GM12878 (cell line): ENCODE results near the gene MALT1. TPM values are rescaled to one million over a fixed set of nuclear protein-coding genes. Genes with fewer than 3 reads are reported as not detected.
A peak's percentile ranks its signal among the peaks of the same experiment; 100 is the strongest.

Experiments used
- ATAC-seq: fragments of 200-7000 bp; cut with Tn5 transposase; 3 replicates; pipeline ENCODE4 v1.9.1; 2020; ENCODE audit warnings: mild to moderate bottlenecking, moderate library complexity
- BruUV-seq: library from RNA; stranded (reverse); fragments of 400-500 nt; replicated peaks from 2 replicates; lab custom pipeline; 2021; lab: Mats Ljungman, UMichigan
- CTCF ChIA-PET: fragments of 300-600 bp; sonication (Branson Sonifier 250); formaldehyde crosslinking; extraction: SDS; loops from one replicate; lab custom pipeline; 2021; ENCODE audit warnings: inconsistent platforms; lab: Yijun Ruan, JAX
- POLR2A ChIA-PET: fragments of 350-600 bp; formaldehyde crosslinking; extraction: SDS; loops from one replicate; lab custom pipeline; 2021; ENCODE audit warnings: inconsistent platforms; lab: Charles Lee
- RAD21 ChIA-PET: fragments of 300-600 bp; sonication (Branson Sonifier 250); formaldehyde crosslinking; loops from one replicate; lab custom pipeline; 2023; ENCODE audit warnings: antibody characterized with exemption; ENCODE audit not compliant: unreplicated experiment; lab: Charles Lee
- SMC1A ChIA-PET: fragments of 300-600 bp; sonication (Branson Sonifier 250); formaldehyde crosslinking; loops from one replicate; lab custom pipeline; 2023; ENCODE audit not compliant: unreplicated experiment, uncharacterized antibody; lab: Charles Lee
- DNase-seq: peaks from one replicate; pipeline ENCODE4 v3.0.0-alpha.2; 2011; ENCODE audit warnings: low read depth, low spot score
- FAIRE-seq: peaks from 3 replicates; lab custom pipeline; 2011; peaks lifted over from hg19 to GRCh38; lab: Jason Lieb, UNC
- H2AFZ ChIP-seq: 2 replicates; pipeline ENCODE4 v1.6.0; 2011; ENCODE audit warnings: low read depth, low read length, control low read depth; ENCODE audit not compliant: control insufficient read depth
- H3K27ac ChIP-seq: 2 replicates; pipeline ENCODE4 v1.5.1; 2011; ENCODE audit warnings: control low read depth; ENCODE audit not compliant: control insufficient read depth, insufficient read depth
- H3K27me3 ChIP-seq, 2 experiments: replicated peaks in 1 of 2; 2 replicates each; pipeline versions ENCODE4 v1.6.0 to v1.6.1; 2011; ENCODE audit warnings: low read length in 1 of 2; ENCODE audit not compliant: control insufficient read depth in 2 of 2, insufficient read depth in 2 of 2
- H3K36me3 ChIP-seq, 2 experiments: 2 replicates each; pipeline ENCODE4 v1.5.1; 2011; ENCODE audit warnings: low read length in 1 of 2; ENCODE audit not compliant: control insufficient read depth in 2 of 2, insufficient read depth in 2 of 2
- H3K4me1 ChIP-seq: 2 replicates; pipeline ENCODE4 v1.6.1; 2011; ENCODE audit warnings: mild to moderate bottlenecking, low read length, moderate library complexity, mixed read lengths; ENCODE audit not compliant: control insufficient read depth, insufficient read depth
- H3K4me2 ChIP-seq: 2 replicates; pipeline ENCODE4 v1.6.0; 2011; ENCODE audit warnings: control low read depth; ENCODE audit not compliant: control insufficient read depth, insufficient read depth
- H3K4me3 ChIP-seq: fragments of 200-600 bp; sonication (generic); 2 replicates; pipeline ENCODE4 v1.5.1; 2016
- H3K79me2 ChIP-seq: 2 replicates; pipeline ENCODE4 v1.6.0; 2011; ENCODE audit warnings: low read length; ENCODE audit not compliant: control insufficient read depth, insufficient read depth
- H3K9ac ChIP-seq: 2 replicates; pipeline ENCODE4 v1.8.0; 2011; ENCODE audit warnings: low read length, control low read depth, mixed read lengths; ENCODE audit not compliant: control insufficient read depth, insufficient read depth
- H3K9me3 ChIP-seq: replicated peaks from 3 replicates; pipeline ENCODE4 v1.5.1; 2011; ENCODE audit warnings: mild to moderate bottlenecking, low read length; ENCODE audit not compliant: control insufficient read depth, insufficient read depth
- H4K20me1 ChIP-seq: 2 replicates; pipeline ENCODE4 v1.6.0; 2011; ENCODE audit not compliant: control insufficient read depth, insufficient read depth
- CHD4 ChIP-seq: fragments of 200-600 bp; sonication (generic); IDR thresholded peaks from 2 replicates; pipeline ENCODE4 v1.6.1; 2016; ENCODE audit warnings: mild to moderate bottlenecking
- CUX1 ChIP-seq: IDR thresholded peaks from 2 replicates; pipeline ENCODE4 v1.6.1; 2012; ENCODE audit warnings: improper control_type of control experiment, low read depth, low read length; ENCODE audit not compliant: insufficient replicate concordance
- EP300 ChIP-seq, 2 experiments: fragments of 150-350 bp in 1 of 2; IDR thresholded peaks; 2 replicates each; pipeline ENCODE4 v1.6.1; 2011 to 2012; ENCODE audit warnings: low read depth in 2 of 2, low read length in 2 of 2, borderline replicate concordance in 1 of 2, improper control_type of control experiment in 1 of 2, inconsistent platforms in 1 of 2; ENCODE audit not compliant: control insufficient read depth in 1 of 2
- IKZF2 ChIP-seq, 2 experiments: fragments of 450-650 bp; IDR thresholded peaks; 2 replicates each; pipeline ENCODE4 v1.6.1; 2017; ENCODE audit warnings: mild to moderate bottlenecking in 2 of 2, moderate library complexity in 2 of 2
- IRF5 ChIP-seq: fragments of 450-650 bp; IDR thresholded peaks from 2 replicates; pipeline ENCODE4 v1.6.1; 2017; ENCODE audit warnings: borderline replicate concordance
- MLLT1 ChIP-seq: fragments of 450-650 bp; IDR thresholded peaks from 2 replicates; pipeline ENCODE4 v1.6.1; 2016; ENCODE audit warnings: mild to moderate bottlenecking
- MTA2 ChIP-seq: fragments of 450-650 bp; IDR thresholded peaks from 2 replicates; pipeline ENCODE4 v1.6.1; 2016; ENCODE audit warnings: low read depth, mild to moderate bottlenecking, moderate library complexity
- MXI1 ChIP-seq: fragments of 150-350 bp; IDR thresholded peaks from 2 replicates; pipeline ENCODE4 v1.6.1; 2011; ENCODE audit warnings: low read depth, mild to moderate bottlenecking, inconsistent platforms, low read length, improper control_type of control experiment
- SIX5 ChIP-seq: IDR thresholded peaks from 2 replicates; pipeline ENCODE4 v1.6.1; 2011; ENCODE audit warnings: mild to moderate bottlenecking, low read depth, low read length, moderate library complexity; ENCODE audit not compliant: severe bottlenecking
- ZBED1 ChIP-seq: IDR thresholded peaks from 2 replicates; pipeline ENCODE4 v1.6.1; 2016; ENCODE audit warnings: borderline replicate concordance
- WGBS: methylation state at CpG from one replicate; pipeline ENCODE4 v1.1.6; 2016; ENCODE audit warnings: low lambda C conversion rate; ENCODE audit not compliant: insufficient replicate concordance, insufficient coverage; ENCODE audit errors: missing lambda C conversion rate; 5-methylcytosine and 5-hydroxymethylcytosine counted together
- in situ Hi-C: fragments of 300-500 bp; cut with MboI; formaldehyde crosslinking; loops from 9 replicates; pipeline ENCODE4 v1.14.3; 2018; ENCODE audit warnings: mixed read lengths
- intact Hi-C: fragments of 100-400 bp; cut with micrococcal nuclease; formaldehyde crosslinking; loops from one replicate; pipeline ENCODE4 v1.14.2; 2022; ENCODE audit not compliant: unreplicated experiment
- polyA plus RNA-seq, 11 experiments: library from polyadenylated mRNA; depleted of rRNA in 4 of 11; unstranded in 6 of 11; stranded (reverse) in 5 of 11; fragments of >200 nt; fragmentation: Nextera tagmentation in 4 of 11; fragmentation: Illumina TruSeq in 1 of 11; extraction: Ambion mirVana in 4 of 11; extraction: Trizol in 1 of 11; gene quantifications; 1 replicate in 1 of 11; 2 replicates in 10 of 11; pipeline versions ENCODE4 v1.2.1 to v1.2.3, GENCODE V29; 2011 to 2016; ENCODE audit warnings: inconsistent platforms in 2 of 11, missing spikeins in 2 of 11, low read depth in 1 of 11
- total RNA-seq, 4 experiments: library from RNA; depleted of rRNA in 3 of 4; stranded (reverse); fragments of >200 nt in 3 of 4; fragmentation: Illumina TruSeq in 1 of 4; extraction: Trizol in 1 of 4; gene quantifications; 2 replicates each; pipeline versions ENCODE4 v1.2.1 to v1.2.3, GENCODE V29; 2013 to 2021

The MALT1 gene
- total and polyA plus RNA-seq, 10 of the 15 experiments (the other 5 are each of a cell fraction or from before 2014, with no cell fraction given): 17.6 to 126 (median 45.4) TPM

- TF ChIP-seq CUX1: no peak
Measured at GRCh38 chr18:58669731-58670378, 1.4 kb upstream of the MALT1 start (continued).

GRCh38 chr18:58670404-58671110, 708 bp upstream of the MALT1 start:
- H3K36me3 ChIP-seq: no peaks in the 10 kb centered on the region
- H3K27me3 ChIP-seq: no peaks in the 10 kb centered on the region
- POLR2A ChIA-PET: interaction anchor here (1.1 to 5.6 kb wide), 12 partner anchors 9 to 142 kb away, joined by 3 to 51 read pairs (median 13); no protein-coding TSS in a partner anchor
- in situ Hi-C loops (loop anchor here (25.0 kb wide), 1 partner anchor 1242 kb away; no protein-coding TSS in a partner anchor), intact Hi-C loops (loop anchor here (2.0 kb wide), 1 partner anchor 130 kb away; no protein-coding TSS in a partner anchor)
- ATAC-seq (peak; percentile 0; the same call in 2 of the 3 replicates), FAIRE-seq (no peak), DNase-seq (no peak)
- H3K4me1 ChIP-seq: peaks cover 22% of the 10 kb centered on the region
- H3K4me2 ChIP-seq: peak overlapping the region; percentile 99
- H3K4me3 ChIP-seq: peak overlapping the region; percentile 64
- peak overlapping the region; percentile 57 for H2AFZ ChIP-seq
- peak overlapping the region; percentile 74 for H3K9ac ChIP-seq
- H3K79me2 ChIP-seq: peaks cover 57% of the 10 kb centered on the region
- peak overlapping the region; percentile 93 for H3K27ac ChIP-seq
- RAD21 ChIA-PET: interaction anchor here (0.8 to 8.6 kb wide), 16 partner anchors 11 to 140 kb away, joined by 3 to 113 read pairs (median 4); no protein-coding TSS in a partner anchor
- TSS peak; percentile 92 for BruUV-seq
- H4K20me1 ChIP-seq: no peaks in the 10 kb centered on the region; the same call in 1 of the 2 replicates
- no peaks in the 10 kb centered on the region for H3K9me3 ChIP-seq
- CTCF ChIA-PET: interaction anchor here (0.5 to 5.5 kb wide), 14 partner anchors 9 to 175 kb away, joined by 3 to 33 read pairs (median 6); no protein-coding TSS in a partner anchor
- under 1% methylated on average over 27 of the region's 27 CpGs for WGBS
- SMC1A ChIA-PET: interaction anchor here (0.7 to 29.9 kb wide), 19 partner anchors 9 to 134 kb away, joined by 3 to 682 read pairs (median 5); no protein-coding TSS in a partner anchor
- TF ChIP-seq CHD4 (no peak), EP300 (IDR thresholded peaks at IDR 0.05; ENCODE audit: borderline replicate concordance in 1 of 2, control insufficient read depth in 1 of 2, low read depth in 2 of 2, low read length in 2 of 2) (no peak), IKZF2 (IDR thresholded peaks at IDR 0.05) (peak; percentile 76; a peak in 2 of 4 replicates), IRF5 (no peak), MXI1 (no peak), ZBED1 (no peak), MTA2 (0 out of 2 replicates have a peak, but pooled peaks have one; percentile 15), SIX5 (no peak), MLLT1 (0 out of 2 replicates have a peak, but pooled peaks have one; percentile 25)
